DMS153 treated with DMSO at 0.1 percent for 48 hours (cell line): ENCODE data around the gene PDE6B.
"Not testable (repeated sequence)": the region's sequence is repeated elsewhere in the genome, so short reads cannot be mapped to it uniquely, and the experiment has no call there.

Source experiments
- DNase-seq: peaks from one replicate; lab custom pipeline; 2025; ENCODE audit not compliant: unreplicated experiment; lab: John Stamatoyannopoulos, UW

PDE6B gene

GRCh38 chr4:635066-635835 is 9.9 kb downstream of the PDE6B start:
- DNase-seq, result not testable (repeated sequence)

- DNase-seq, result no peak
Observed at GRCh38 chr4:635851-636627, 10.7 kb downstream of the PDE6B start.

- DNase-seq, result no peak
Observed at GRCh38 chr4:636628-637159, 11.3 kb downstream of the PDE6B start.

- no peak for DNase-seq
Observed at GRCh38 chr4:637536-638280, 12.3 kb downstream of the PDE6B start.

- not testable (repeated sequence) for DNase-seq
Observed at GRCh38 chr4:642366-642765, 17.0 kb downstream of the PDE6B start.

GRCh38 chr4:646460-646859 is 21.1 kb downstream of the PDE6B start:
- no peak for DNase-seq

- no peak for DNase-seq
Observed at GRCh38 chr4:647481-647880, 22.1 kb downstream of the PDE6B start.

GRCh38 chr4:648579-649292 is 23.4 kb downstream of the PDE6B start:
- no peak for DNase-seq

GRCh38 chr4:649293-649625 is 23.9 kb downstream of the PDE6B start:
- no peak for DNase-seq

- no peak for DNase-seq
Observed at GRCh38 chr4:649751-650310, 24.5 kb downstream of the PDE6B start.

- DNase-seq, result no peak
Observed at GRCh38 chr4:650461-650860, 25.1 kb downstream of the PDE6B start.

GRCh38 chr4:650951-651883 is 25.8 kb downstream of the PDE6B start:
- no peak for DNase-seq

- DNase-seq, result no peak
Observed at GRCh38 chr4:651884-652642, 26.7 kb downstream of the PDE6B start.

GRCh38 chr4:653080-653821 is 27.9 kb downstream of the PDE6B start:
- no peak for DNase-seq

GRCh38 chr4:653831-654502 is 28.6 kb downstream of the PDE6B start:
- no peak for DNase-seq

GRCh38 chr4:654503-654845 is 29.1 kb downstream of the PDE6B start:
- no peak for DNase-seq

GRCh38 chr4:654871-655463 is 29.6 kb downstream of the PDE6B start:
- no peak for DNase-seq
